AG09309 (cell line): ENCODE measurements around the gene NXPH2.
"Not testable (repeated sequence)": the region's sequence is repeated elsewhere in the genome, so short reads cannot be mapped to it uniquely, and the experiment has no call there.

Experiments
- DNase-seq: peaks from one replicate; pipeline ENCODE4 v3.0.0-alpha.2; 2010; ENCODE audit warnings: low read depth
- H3K4me3 ChIP-seq: 2 replicates; pipeline ENCODE4 v1.5.1; 2011; ENCODE audit warnings: mild to moderate bottlenecking, low read depth, low read length, moderate library complexity; ENCODE audit not compliant: control insufficient read depth
- TF ChIP-seq, protein P1 (sequence below): IDR thresholded peaks from 2 replicates; pipeline ENCODE4 v1.5.1; 2011; ENCODE audit warnings: mild to moderate bottlenecking, low read depth, low read length, inconsistent platforms; ENCODE audit not compliant: insufficient read depth, control insufficient read depth; ENCODE audit errors: missing control alignments

The NXPH2 gene

DNA sequence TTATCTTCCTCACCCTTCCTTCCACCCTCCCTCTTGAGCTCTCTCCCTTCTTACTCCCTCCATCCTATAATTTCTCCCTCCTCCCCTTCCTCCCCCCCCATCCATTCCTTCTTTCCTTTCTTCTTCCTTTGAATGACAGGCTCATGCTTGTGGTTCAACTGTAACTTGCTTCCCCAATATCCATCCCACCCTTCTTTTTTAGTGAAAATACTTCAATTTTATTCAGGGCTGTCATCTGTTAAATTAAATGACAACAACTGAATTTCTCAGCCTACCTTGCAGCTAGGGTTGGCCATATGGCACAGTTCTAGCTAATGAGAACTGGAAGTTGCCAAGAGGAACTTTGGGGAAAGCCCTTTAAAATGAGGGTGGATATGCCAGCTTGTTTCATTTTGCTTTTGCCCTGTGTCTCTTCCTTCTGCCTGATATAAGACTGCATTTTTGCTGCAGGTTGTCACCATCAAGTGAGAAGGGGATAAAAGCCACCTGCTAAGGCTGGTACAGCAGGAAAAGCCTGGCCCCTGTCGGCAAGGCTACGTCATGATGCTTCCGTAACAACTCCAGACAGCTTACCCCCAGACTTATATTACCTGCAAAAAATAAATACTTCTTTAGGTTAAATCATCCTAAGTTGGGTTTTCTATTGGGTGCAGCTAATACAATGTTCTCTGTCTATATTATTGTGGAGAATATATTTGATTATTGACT, 121.8 kb downstream of the NXPH2 start:
- TF ChIP-seq, protein P1, sequence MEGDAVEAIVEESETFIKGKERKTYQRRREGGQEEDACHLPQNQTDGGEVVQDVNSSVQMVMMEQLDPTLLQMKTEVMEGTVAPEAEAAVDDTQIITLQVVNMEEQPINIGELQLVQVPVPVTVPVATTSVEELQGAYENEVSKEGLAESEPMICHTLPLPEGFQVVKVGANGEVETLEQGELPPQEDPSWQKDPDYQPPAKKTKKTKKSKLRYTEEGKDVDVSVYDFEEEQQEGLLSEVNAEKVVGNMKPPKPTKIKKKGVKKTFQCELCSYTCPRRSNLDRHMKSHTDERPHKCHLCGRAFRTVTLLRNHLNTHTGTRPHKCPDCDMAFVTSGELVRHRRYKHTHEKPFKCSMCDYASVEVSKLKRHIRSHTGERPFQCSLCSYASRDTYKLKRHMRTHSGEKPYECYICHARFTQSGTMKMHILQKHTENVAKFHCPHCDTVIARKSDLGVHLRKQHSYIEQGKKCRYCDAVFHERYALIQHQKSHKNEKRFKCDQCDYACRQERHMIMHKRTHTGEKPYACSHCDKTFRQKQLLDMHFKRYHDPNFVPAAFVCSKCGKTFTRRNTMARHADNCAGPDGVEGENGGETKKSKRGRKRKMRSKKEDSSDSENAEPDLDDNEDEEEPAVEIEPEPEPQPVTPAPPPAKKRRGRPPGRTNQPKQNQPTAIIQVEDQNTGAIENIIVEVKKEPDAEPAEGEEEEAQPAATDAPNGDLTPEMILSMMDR, result no peak
- H3K4me3 ChIP-seq, result no peak overlapping the region
- DNase-seq, result no peak

DNA sequence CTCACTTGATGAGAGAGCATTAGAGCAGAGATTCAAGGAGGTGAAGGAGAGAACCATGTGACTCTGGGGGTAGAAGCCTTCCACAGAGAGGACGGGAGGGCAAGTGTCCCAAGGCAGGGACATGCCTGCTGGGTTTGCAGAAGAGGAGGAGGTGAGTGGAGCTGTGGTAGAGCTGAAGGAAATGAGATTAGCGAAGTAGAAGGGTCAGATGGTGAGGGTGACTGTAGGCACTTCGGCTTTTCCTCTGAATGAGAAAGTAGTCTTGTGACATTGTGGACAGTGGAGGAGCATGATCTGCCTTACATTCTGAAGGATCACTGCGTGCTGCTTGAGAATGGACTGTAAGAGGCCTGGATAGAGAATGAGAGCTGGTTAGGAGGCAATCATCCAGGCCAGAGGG, 126.0 kb downstream of the NXPH2 start:
- TF ChIP-seq, protein P1, result no peak
- no peak overlapping the region for H3K4me3 ChIP-seq
- no peak for DNase-seq

DNA sequence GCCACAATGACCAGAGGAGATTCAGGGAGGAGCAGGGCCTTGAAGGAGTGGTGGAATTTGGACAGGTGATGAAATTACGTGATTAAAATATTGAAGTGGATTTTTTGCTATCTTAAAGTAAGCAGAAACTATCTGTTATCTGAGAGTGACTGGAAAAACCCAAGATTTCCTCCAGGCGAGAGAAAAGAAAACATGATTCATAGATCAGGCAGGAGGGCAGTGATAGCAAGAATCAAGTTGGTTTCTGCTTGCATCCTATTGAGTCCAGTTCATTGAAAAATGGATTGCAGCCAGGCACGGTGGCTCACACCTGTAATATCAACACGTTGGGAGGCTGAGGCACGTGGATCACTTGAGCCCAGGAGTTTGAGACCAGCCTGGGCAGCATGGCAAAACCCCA, 127.8 kb downstream of the NXPH2 start:
- TF ChIP-seq, protein P1, result no peak
- DNase-seq, result no peak
- no peak overlapping the region for H3K4me3 ChIP-seq

DNA sequence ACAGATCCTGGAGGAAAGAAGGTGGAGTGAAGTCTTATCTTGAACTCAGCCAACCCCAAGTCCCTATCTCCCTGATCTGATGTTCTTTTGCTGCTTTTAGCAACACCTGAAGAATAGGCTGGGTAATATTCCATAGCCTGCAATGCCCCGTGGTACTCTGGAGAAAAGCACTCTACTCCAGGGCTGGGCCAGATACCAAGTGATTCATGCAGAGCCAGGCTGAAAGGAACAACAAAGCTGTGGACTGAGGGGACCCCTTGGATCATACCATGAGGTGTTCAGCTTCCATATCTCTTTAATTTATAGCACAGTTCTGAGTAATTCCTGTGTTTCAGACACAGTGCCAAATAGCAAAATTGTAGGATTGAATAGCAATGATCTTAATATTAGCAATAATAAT, 130.6 kb downstream of the NXPH2 start:
- no peak overlapping the region for H3K4me3 ChIP-seq
- TF ChIP-seq, protein P1, result no peak
- DNase-seq, result no peak

DNA sequence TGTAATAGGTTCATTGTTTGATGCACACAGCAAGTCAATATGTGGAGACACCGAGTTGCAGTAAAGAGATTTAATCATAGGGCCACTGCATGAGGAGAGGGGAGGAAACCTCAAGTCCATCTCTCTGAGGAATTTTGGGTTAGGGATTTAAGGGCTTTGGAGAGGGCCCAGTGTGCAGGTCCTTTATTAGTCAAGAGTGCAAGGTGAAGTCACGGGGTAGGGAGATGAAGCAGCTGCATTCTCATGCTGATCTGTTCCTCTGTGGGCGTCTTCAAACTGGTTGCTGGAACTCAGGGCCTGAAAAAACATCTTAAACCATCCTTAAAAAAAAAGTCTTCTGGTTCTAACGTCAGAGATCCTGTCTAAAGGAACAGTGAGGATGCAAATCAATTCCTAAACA, 131.6 kb downstream of the NXPH2 start:
- H3K4me3 ChIP-seq, result no peak overlapping the region
- no peak for DNase-seq
- TF ChIP-seq, protein P1, result no peak

DNA sequence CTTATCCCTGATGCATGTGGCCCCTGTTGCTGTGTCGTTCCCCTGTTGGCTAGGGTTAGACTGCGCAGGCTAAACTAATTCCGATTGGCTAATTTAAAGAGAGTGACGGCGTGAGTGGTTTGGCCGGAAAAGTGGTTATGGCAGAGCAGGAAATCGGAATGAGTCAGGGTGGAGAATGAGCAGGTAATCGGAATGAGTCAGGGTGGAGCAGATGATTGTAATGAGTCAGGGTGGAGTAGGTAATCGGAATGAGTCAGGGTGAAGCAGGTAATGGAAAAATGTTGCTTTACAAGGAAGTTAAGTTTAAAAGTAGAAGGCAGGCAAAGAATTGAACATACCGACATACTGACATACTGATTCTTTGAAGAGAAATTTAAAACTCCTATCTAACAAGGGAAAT, 135.4 kb downstream of the NXPH2 start:
- not testable (repeated sequence) for H3K4me3 ChIP-seq, DNase-seq

DNA sequence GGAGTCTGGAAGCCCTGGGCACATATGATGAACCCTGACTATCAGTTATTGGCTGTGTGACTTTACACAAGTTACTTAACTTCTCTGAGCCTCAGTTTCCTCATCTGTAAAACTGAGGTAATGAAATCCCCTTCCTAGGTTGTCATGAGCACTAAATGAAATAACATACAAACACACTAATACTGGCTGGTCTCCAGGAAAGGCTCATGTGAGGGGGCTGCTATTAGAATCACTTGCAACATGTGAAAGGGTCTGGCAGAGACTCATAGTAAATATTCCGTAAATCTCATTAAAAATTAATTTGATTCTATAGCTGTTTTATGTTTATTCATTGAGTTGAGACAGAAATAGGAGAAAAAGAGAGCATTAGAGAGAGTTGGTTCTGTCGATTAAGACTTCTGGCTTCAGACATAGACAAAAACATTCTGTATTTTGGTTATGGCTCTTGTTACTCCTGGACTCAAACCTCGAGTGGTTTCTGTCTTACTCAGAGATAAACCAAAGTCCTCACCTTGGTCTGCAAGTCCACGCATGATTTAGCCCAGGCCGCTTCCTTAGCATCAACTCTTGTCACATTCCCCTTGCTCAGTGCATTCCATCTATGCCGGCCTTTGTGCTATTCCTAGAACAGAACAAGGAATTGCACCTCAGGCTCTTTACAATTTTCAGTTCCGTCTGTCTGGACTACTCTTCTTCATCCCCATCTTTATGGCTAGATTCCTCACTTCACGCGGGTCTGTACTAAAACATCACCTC, 139.1 kb downstream of the NXPH2 start:
- H3K4me3 ChIP-seq, result no peak overlapping the region
- TF ChIP-seq, protein P1, result no peak
- DNase-seq, result no peak
